Colonic mucosa (tissue), 4 donors: ENCODE measurements around the gene MLST8. TPM values are rescaled to one million over a fixed set of nuclear protein-coding genes. Genes with fewer than 3 reads are reported as not detected.
"Not testable (repeated sequence)": the region's sequence is repeated elsewhere in the genome, so short reads cannot be mapped to it uniquely, and the experiment has no call there.

ENCODE experiments used
- DNase-seq: peaks from one replicate; pipeline ENCODE4 v3.0.0-alpha.2; 2020
- H3K27ac ChIP-seq: fragments of 200-600 bp; one replicate; pipeline ENCODE4 v1.8.0; 2021
- H3K27me3 ChIP-seq: fragments of 200-600 bp; one replicate; pipeline ENCODE4 v1.8.0; 2021
- H3K36me3 ChIP-seq: fragments of 200-600 bp; one replicate; pipeline ENCODE4 v1.8.0; 2021
- H3K4me1 ChIP-seq: fragments of 200-600 bp; one replicate; pipeline ENCODE4 v1.8.0; 2021; ENCODE audit warnings: mild to moderate bottlenecking
- H3K4me3 ChIP-seq: fragments of 200-600 bp; one replicate; pipeline ENCODE4 v1.8.0; 2021
- H3K9ac ChIP-seq, 2 donors: one replicate each; pipeline ENCODE4 v1.7.0; 2013; ENCODE audit warnings: control low read depth in 2 of 2, low read depth in 2 of 2, low read length in 2 of 2
- H3K9me3 ChIP-seq: fragments of 200-600 bp; one replicate; pipeline ENCODE4 v1.8.0; 2021
- CTCF ChIP-seq: fragments of 200-600 bp; IDR thresholded peaks from one replicate; pipeline ENCODE4 v1.8.0; 2022; ENCODE audit warnings: antibody characterized with exemption, mild to moderate bottlenecking
- intact Hi-C: fragments of 100-400 bp; cut with DNase I; formaldehyde crosslinking; loops from one replicate; pipeline ENCODE4 v1.14.1; 2022
- total RNA-seq, 2 donors: library from RNA; stranded (reverse); fragmentation: NEBNext Ultra II Directional in 1 of 2; extraction: Animal tissue kit (Norgen Biotek cat#: 25700) in 1 of 2; gene quantifications; one replicate each; pipeline ENCODE4 v1.2.1, GENCODE V29; 2021
- donor health status: healthy.
- donor health status: DM: no; HTN: no; CAD: no.
- donor health status: DM: no; HTN: no; CAD: no.

The MLST8 gene
- total RNA-seq, 2 donors from 2014 or later, result 26.5 to 53.5 TPM

GRCh38 chr16:2237102-2237482 lies 31.8 kb downstream of the MLST8 start:
- Histone ChIP-seq H3K27me3 (peaks cover 26% of the 10 kb centered on the region), H3K9me3 (no peaks in the 10 kb centered on the region), H3K4me3 (no peak overlapping the region), H3K4me1 (peaks cover 16% of the 10 kb centered on the region), H3K36me3 (peaks cover 21% of the 10 kb centered on the region), H3K9ac (no peak overlapping the region), H3K27ac (no peak overlapping the region)
- no peak for DNase-seq
- TF ChIP-seq CTCF, result no peak
- intact Hi-C loops, result no loop called here

- Histone ChIP-seq H3K4me3 (no peak overlapping the region), H3K27me3 (peaks cover 26% of the 10 kb centered on the region), H3K9me3 (no peaks in the 10 kb centered on the region), H3K27ac (no peak overlapping the region), H3K36me3 (peaks cover 18% of the 10 kb centered on the region), H3K4me1 (peaks cover 16% of the 10 kb centered on the region), H3K9ac (no peak overlapping the region)
- no peak for TF ChIP-seq CTCF
- no peak for DNase-seq
- intact Hi-C loops, result no loop called here
Measured at GRCh38 chr16:2237493-2238149, 32.4 kb downstream of the MLST8 start.

- Histone ChIP-seq H3K9ac (no peak overlapping the region), H3K4me3 (no peak overlapping the region), H3K9me3 (no peaks in the 10 kb centered on the region), H3K27ac (no peak overlapping the region), H3K4me1 (peaks cover 16% of the 10 kb centered on the region), H3K27me3 (peaks cover 26% of the 10 kb centered on the region), H3K36me3 (peaks cover 18% of the 10 kb centered on the region)
- TF ChIP-seq CTCF, result no peak
- DNase-seq, result no peak
- intact Hi-C loops, result no loop called here
Measured at GRCh38 chr16:2238150-2238837, 33.0 kb downstream of the MLST8 start.

- H3K27me3 ChIP-seq, result peaks cover 26% of the 10 kb centered on the region
- DNase-seq, result no peak
- H3K36me3 ChIP-seq, result peaks cover 17% of the 10 kb centered on the region
- no peak overlapping the region for H3K9ac ChIP-seq
- H3K4me1 ChIP-seq, result peaks cover 16% of the 10 kb centered on the region
- H3K27ac ChIP-seq, result no peak overlapping the region
- no peaks in the 10 kb centered on the region for H3K9me3 ChIP-seq
- intact Hi-C loops, result no loop called here
- TF ChIP-seq CTCF, result no peak
- no peak overlapping the region for H3K4me3 ChIP-seq
Measured at GRCh38 chr16:2238838-2239675, 33.8 kb downstream of the MLST8 start.

GRCh38 chr16:2240331-2240730 lies 35.1 kb downstream of the MLST8 start:
- Histone ChIP-seq H3K4me1 (peaks cover 16% of the 10 kb centered on the region), H3K27me3 (peaks cover 26% of the 10 kb centered on the region), H3K36me3 (peaks cover 10% of the 10 kb centered on the region)
- H3K9ac ChIP-seq, H3K4me3 ChIP-seq, intact Hi-C loops, H3K9me3 ChIP-seq, DNase-seq, H3K27ac ChIP-seq: not testable (repeated sequence)
